Testis (tissue), 3 donors: ENCODE measurements around the gene COMMD3. TPM values are rescaled to one million over a fixed set of nuclear protein-coding genes. Genes with fewer than 3 reads are reported as not detected.

Source experiments
- DNase-seq: peaks from one replicate; pipeline ENCODE4 v3.0.0-alpha.2; 2019
- H3K27ac ChIP-seq, 2 donors: fragments of 200-600 bp; sonication (generic); one replicate each; pipeline ENCODE4 v1.5.1; 2019
- H3K27me3 ChIP-seq: fragments of 200-600 bp; sonication (generic); one replicate; pipeline ENCODE4 v1.5.1; 2019
- H3K36me3 ChIP-seq: fragments of 200-600 bp; sonication (generic); one replicate; pipeline ENCODE4 v1.5.1; 2017; ENCODE audit warnings: low read depth; ENCODE audit errors: missing control alignments
- H3K4me1 ChIP-seq: fragments of 200-600 bp; sonication (generic); one replicate; pipeline ENCODE4 v1.5.1; 2019
- H3K4me3 ChIP-seq, 2 donors: fragments of 200-600 bp; sonication (generic); one replicate each; pipeline ENCODE4 v1.5.1; 2017 to 2019
- H3K9me3 ChIP-seq: fragments of 200-600 bp; sonication (generic); one replicate; pipeline ENCODE4 v1.5.1; 2017
- POLR2A ChIP-seq: fragments of 450-650 bp; IDR thresholded peaks from one replicate; pipeline ENCODE4 v1.6.1; 2017; ENCODE audit warnings: antibody characterized with exemption, mild to moderate bottlenecking, moderate library complexity
- WGBS, 2 donors: methylation state at CpG; one replicate each; pipeline ENCODE4 v1.1.5; 2018; 5-methylcytosine and 5-hydroxymethylcytosine counted together
- intact Hi-C: fragments of 100-400 bp; cut with DNase I; formaldehyde crosslinking; loops from one replicate; pipeline ENCODE4 v1.15.1; 2023; ENCODE audit warnings: low total_unique reads
- polyA plus RNA-seq: library from polyadenylated mRNA; stranded (reverse); fragments of 350-450 nt; fragmentation: Illumina TruSeq; extraction: RNeasy Lipid Tissue Mini Kit (QIAGEN cat#74804); gene quantifications from one replicate; pipeline ENCODE4 v1.2.3, GENCODE V29; 2014; ENCODE audit warnings: low read depth, low replicate concordance; ENCODE audit not compliant: insufficient read depth
- total RNA-seq, 2 donors: library from RNA; depleted of rRNA; stranded (reverse); fragments of >200 nt; gene quantifications; one replicate each; pipeline ENCODE4 v1.2.3, GENCODE V29; 2016
- TF ChIP-seq, protein P1 (sequence below), 3 experiments: fragments of 450-650 bp in 2 of 3; fragments of 200-600 bp in 1 of 3; sonication (generic) in 1 of 3; IDR thresholded peaks; one replicate each; pipeline ENCODE4 v1.5.1; 2016 to 2019; ENCODE audit warnings: antibody characterized with exemption in 3 of 3, mild to moderate bottlenecking in 2 of 3, moderate library complexity in 1 of 3

Gene COMMD3
- total and polyA plus RNA-seq, 3 donors from 2014 or later, result 40.6 to 70.2 (median 42.5) TPM

- Histone ChIP-seq H3K27me3 (no peaks in the 10 kb centered on the region), H3K4me3 (peak overlapping the region; percentile 62 to 72), H3K4me1 (peaks cover 25% of the 10 kb centered on the region), H3K27ac (peak overlapping the region; percentile 66 to 79), H3K9me3 (no peaks in the 10 kb centered on the region), H3K36me3 (no peaks in the 10 kb centered on the region)
- DNase-seq, result peak; percentile 43
- 42 to 46% methylated on average over 8 of the region's 8 CpGs for WGBS, 2 donors
- intact Hi-C loops, result no loop called here
- no peak for TF ChIP-seq POLR2A
- TF ChIP-seq, protein P1, sequence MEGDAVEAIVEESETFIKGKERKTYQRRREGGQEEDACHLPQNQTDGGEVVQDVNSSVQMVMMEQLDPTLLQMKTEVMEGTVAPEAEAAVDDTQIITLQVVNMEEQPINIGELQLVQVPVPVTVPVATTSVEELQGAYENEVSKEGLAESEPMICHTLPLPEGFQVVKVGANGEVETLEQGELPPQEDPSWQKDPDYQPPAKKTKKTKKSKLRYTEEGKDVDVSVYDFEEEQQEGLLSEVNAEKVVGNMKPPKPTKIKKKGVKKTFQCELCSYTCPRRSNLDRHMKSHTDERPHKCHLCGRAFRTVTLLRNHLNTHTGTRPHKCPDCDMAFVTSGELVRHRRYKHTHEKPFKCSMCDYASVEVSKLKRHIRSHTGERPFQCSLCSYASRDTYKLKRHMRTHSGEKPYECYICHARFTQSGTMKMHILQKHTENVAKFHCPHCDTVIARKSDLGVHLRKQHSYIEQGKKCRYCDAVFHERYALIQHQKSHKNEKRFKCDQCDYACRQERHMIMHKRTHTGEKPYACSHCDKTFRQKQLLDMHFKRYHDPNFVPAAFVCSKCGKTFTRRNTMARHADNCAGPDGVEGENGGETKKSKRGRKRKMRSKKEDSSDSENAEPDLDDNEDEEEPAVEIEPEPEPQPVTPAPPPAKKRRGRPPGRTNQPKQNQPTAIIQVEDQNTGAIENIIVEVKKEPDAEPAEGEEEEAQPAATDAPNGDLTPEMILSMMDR (IDR thresholded peaks at IDR 0.05), result no peak
Measured at GRCh38 chr10:22326145-22326702, 10.0 kb downstream of the COMMD3 start.

- no peak for TF ChIP-seq POLR2A
- TF ChIP-seq, protein P1 (IDR thresholded peaks at IDR 0.05), result no peak
- 87 to 92% methylated on average over 3 of the region's 3 CpGs for WGBS, 2 donors
- DNase-seq, result no peak
- Histone ChIP-seq H3K27ac (no peak overlapping the region), H3K4me3 (no peak overlapping the region), H3K36me3 (no peaks in the 10 kb centered on the region), H3K4me1 (peaks cover 9% of the 10 kb centered on the region), H3K27me3 (no peaks in the 10 kb centered on the region), H3K9me3 (no peaks in the 10 kb centered on the region)
- intact Hi-C loops, result no loop called here
Measured at GRCh38 chr10:22329150-22329549, 13.0 kb downstream of the COMMD3 start.

DNA sequence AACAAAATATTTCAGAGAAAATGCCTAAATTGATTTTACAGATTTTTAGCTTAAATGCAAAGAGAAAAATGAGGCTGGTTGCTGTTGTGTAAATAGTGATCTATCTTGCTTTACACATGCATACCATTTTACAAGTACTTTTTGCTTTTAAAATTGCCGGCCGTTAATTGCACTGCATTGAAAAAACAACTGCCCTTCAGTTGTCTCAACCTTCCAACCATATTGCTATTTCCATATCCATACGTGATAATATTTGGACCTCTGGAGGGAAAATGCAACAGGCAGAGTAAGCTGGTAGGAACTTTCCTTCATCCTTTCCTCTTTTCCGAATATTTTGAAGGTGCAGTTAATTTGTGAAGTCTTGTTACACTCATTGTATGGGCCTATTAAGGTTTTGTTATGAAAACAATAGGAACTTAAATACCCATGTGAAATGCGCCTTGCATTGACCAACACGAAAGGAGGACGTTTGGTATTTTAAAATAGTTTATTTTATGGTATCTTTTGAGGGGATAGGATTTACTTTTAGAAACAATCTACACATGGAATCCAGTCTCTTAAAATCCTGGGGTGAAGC lies 16.0 kb downstream of the COMMD3 start:
- H3K27me3 ChIP-seq, result no peaks in the 10 kb centered on the region
- intact Hi-C loops, result no loop called here
- no peaks in the 10 kb centered on the region for H3K36me3 ChIP-seq
- DNase-seq, result no peak
- H3K27ac ChIP-seq, result no peak overlapping the region
- peaks cover 3% of the 10 kb centered on the region for H3K4me1 ChIP-seq
- no peak overlapping the region for H3K4me3 ChIP-seq
- TF ChIP-seq, protein P1 (IDR thresholded peaks at IDR 0.05), result no peak
- TF ChIP-seq POLR2A, result no peak
- WGBS, 2 donors, result 57 to 70% methylated on average over 7 of the region's 7 CpGs
- no peaks in the 10 kb centered on the region for H3K9me3 ChIP-seq

DNA sequence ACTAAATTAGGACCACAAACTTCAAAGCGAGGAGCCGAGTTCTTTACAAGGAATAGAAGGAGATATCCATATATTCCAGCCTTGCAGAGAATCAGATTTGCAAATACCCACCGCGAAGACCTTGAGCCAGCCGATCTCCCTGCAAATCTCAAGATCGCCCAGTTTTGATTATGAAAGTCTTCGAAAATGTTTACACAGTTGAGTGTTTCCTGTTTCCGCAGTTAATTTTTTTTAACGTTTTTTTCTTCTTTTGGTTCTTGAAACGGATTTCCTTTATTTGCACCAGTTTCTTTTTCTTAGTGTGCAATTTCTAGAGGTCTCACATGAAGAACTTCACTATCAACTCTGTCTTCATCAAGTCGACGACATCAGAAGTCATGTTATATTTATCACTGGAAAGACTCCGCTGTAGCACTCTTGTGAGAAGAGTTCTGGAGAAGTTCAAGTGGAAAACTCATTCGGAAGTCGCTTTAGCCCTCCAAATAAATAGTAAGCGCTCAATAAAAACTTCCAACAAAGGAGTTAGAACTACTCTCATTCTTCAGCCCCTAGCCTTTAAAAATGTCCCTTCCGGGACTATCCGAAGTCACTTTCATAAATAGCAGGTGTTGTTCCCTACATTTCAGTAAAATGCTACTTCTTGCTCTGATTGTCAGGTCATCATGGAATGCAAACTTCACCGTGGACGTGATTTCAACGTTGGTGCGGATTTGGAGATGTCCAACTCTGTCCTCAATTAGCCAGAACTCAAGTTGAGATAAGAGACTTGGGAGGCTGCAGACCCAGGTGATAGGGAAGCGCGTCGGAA lies 17.2 kb downstream of the COMMD3 start:
- 40 to 55% methylated on average over 25 of the region's 25 CpGs for WGBS, 2 donors
- intact Hi-C loops, result no loop called here
- H3K4me3 ChIP-seq, result peak overlapping the region; percentile 45 to 50
- peaks cover 3% of the 10 kb centered on the region for H3K4me1 ChIP-seq
- no peak overlapping the region for H3K27ac ChIP-seq
- no peak for DNase-seq
- TF ChIP-seq, protein P1 (IDR thresholded peaks at IDR 0.05), result no peak
- TF ChIP-seq POLR2A, result no peak
- H3K9me3 ChIP-seq, result no peaks in the 10 kb centered on the region
- H3K36me3 ChIP-seq, result no peaks in the 10 kb centered on the region
- H3K27me3 ChIP-seq, result no peaks in the 10 kb centered on the region
